ENCODE measurements around the gene RASA1.

The RASA1 gene

DNA sequence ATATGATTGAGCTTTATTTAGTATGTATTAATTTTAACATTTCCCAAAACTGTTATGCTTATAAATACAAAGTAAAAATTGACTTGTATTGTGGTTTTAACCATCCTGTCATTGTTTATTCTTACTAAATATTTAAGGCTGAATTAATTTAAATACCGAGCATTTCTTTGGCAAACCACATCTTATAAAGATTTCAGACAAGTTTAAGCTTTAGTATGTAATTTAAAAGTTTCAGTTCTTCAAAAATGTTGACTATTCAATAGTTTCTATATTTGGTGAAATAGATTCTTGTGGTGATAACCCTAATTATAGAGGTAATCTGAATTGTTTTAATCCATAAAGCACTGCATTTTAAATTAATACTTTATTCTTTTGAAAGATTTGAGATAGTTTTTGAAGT lies 79.6 kb downstream of the RASA1 start:
- no peak overlapping the region for H3K4me3 ChIP-seq (ENCODE audit: low read depth, low read length)
- DNase-seq (ENCODE audit: low read depth), result no peak

DNA sequence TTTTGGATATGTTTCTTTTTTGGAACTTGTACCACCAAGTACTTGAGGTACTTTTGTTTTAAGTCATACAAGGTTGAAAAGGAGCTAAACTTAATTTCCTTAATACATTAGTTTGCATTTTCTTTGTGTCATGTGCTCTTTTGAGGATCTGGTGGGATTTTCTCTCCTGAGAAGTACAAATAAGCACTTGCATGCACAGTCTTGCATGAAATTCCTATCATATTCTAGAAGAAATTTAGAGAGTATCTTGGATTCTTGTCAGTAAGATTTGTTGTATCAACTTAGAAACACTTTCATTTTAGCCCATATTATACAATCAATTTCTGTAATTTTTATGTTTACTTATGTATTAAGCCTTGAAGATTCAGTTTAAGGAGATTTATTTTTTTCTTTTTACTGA lies 80.2 kb downstream of the RASA1 start:
- H3K4me3 ChIP-seq (ENCODE audit: low read depth, low read length), result no peak overlapping the region
- DNase-seq (ENCODE audit: low read depth), result no peak

DNA sequence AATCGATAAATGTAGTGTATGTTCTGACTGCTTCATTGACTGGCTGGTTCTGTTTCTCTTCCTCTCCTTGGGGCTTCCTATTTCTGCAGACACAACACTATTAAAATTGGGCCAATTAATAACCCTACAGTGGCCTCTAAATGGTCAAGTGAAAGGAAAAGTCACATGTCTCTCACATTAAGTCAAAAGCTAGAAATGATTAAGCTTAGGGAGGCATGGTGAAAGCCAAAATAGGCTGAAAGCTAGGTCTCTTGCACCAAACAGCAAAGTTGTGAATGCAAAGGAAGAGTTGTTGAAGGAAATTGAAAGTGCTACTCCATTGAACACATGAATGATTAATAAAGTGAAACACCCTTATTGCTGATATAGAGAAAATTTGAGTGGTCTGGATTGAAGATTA lies 86.8 kb downstream of the RASA1 start:
- no peak for DNase-seq (ENCODE audit: low read depth)
- no peak overlapping the region for H3K4me3 ChIP-seq (ENCODE audit: low read depth, low read length)

DNA sequence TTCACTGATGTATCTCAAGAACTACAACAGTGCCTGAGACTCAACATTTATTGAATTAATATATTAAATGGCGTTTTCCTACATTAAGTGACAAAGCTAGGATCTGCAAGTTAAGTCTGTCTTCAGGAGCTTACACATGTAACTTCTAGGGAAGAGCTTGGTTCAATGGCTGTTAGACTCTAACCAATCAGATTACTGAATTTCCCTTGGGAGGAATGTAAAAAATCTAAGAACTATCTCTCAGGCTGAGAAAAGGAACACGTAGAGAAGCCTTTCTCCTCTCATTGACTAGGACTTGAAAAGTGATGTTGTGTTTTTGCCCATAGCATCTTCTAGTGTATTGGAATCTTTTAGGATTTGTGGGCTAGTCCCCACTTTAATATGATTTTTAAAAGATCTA lies 91.4 kb downstream of the RASA1 start:
- no peak for DNase-seq (ENCODE audit: low read depth)
- H3K4me3 ChIP-seq (ENCODE audit: low read depth, low read length), result no peak overlapping the region

DNA sequence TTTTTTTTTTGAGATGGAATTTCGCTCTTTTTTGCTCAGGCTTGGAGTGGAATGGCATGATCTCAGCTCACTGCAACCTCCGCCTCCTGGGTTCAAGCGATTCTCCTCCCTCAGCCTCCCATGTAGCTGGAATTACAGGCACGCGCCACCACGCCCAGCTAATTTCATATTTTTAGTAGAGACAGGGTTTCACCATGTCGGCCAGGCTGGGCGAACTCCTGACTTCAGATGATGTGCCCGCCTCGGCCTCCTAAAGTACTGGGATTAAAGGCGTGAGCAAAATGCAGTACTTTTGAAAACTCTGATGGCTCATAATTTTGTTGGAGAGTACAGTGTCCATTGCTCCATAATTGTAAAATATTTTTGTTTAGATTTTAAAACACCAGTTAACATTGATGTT lies 92.4 kb downstream of the RASA1 start:
- no peak overlapping the region for H3K4me3 ChIP-seq (ENCODE audit: low read depth, low read length)
- no peak for DNase-seq (ENCODE audit: low read depth)

DNA sequence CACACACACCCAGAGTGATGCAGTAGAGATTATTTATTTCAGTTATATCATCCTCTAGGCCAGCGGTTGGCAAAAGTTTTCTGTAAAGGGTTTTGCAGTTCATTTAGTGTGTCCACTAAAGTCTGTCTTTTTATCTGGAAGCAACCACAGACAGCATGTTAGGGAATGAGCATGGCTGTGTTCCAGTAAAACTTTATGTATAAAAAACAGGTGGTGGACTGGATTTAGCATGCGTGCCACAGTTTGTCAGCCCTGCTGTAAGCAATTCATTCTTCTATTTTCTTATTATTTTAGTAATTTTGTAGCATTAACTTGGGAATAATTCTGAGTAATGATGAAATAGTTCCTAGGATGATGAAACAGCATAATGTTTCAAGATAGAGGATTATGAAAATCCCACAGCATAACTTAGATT lies 93.4 kb downstream of the RASA1 start:
- DNase-seq (ENCODE audit: low read depth), result peak; percentile 55
- H3K4me3 ChIP-seq (ENCODE audit: low read depth, low read length), result no peak overlapping the region

DNA sequence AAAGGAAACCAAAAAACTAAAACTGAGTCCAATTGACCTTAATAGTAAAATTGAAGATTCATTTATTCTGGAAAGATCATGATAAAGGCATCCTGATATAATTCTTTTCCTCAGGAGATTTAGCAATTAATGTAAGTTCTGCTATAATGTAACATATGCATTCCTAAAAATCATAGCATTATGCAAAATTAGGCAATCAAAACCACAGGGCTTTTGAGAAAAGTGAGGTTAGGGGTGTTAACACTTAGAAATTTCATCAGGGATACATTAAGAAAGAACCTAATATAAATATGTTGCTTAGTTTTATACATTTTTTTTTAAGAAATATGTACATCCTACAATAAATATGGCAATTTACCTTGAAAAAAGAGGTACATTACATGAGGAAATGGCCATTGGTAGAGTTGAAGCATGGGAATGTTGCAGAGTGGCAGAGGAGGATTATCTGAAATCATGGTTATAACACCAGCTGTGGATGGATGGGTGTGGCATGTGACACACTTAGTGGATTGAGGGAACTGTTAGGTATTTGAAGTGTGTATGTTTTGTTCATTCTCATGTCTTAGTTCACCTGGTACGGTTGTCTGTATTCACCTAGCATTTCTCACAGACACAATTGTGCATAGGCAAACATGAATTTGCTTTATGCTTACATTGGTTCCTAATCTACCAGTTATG lies 94.0 kb downstream of the RASA1 start:
- no peak for DNase-seq (ENCODE audit: low read depth)
- H3K4me3 ChIP-seq (ENCODE audit: low read depth, low read length), result no peak overlapping the region

DNA sequence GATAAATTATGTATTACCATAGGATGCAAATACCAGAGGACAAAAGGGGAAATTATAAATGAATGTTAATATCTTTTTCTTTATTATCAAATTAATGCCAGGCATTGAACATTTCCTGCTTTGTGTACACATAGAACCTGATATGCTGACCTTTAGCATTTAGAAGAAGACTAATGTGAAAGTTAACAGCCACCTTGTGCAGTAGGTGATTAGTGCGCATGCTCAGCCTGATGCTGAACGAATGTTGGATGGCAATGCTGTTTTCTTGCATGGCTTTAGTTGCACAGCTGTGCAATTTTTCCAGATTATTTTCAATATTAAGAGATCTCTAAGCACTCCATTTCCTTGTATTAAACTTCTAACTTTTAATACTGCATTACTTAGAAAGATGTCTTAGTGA lies 99.6 kb downstream of the RASA1 start:
- no peak overlapping the region for H3K4me3 ChIP-seq (ENCODE audit: low read depth, low read length)
- DNase-seq (ENCODE audit: low read depth), result no peak

DNA sequence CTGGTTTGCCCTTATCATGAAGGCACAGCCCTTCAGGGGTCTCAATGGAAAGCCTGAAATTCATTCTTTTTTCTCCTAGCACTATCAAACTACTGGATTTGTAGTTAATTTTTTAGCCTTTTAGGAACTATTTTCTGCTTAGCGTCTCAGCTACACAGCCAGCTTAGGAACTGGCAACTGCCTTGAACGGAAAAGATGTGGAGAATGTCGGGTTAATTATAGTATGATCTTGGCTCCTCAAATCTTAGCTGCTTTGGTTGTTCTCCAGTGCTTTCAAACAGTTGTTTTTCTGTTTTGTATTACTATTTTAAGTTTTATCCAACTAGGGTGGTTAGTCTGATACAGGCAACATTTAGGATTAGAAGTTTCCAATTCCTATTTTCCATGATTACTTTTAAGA lies 100.9 kb downstream of the RASA1 start:
- H3K4me3 ChIP-seq (ENCODE audit: low read depth, low read length), result no peak overlapping the region
- no peak for DNase-seq (ENCODE audit: low read depth)

DNA sequence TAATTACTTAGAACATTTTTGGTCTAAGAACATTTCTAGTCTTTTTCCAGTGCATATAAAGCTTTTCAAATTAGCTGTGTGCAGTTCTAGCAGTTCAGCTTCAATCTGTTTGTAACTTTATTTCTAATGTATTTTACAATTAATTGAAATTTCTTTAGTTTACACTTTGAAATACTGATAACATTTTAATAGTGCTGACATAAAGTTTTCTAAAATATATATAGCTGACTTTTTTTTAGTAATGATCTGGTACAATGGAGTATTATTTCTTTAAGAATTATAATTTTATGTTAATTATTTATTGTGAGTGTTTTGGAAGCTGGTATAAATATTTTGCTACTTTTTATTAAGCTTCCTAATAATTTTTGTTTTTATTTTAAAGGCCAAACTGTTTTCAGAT lies 101.7 kb downstream of the RASA1 start:
- DNase-seq (ENCODE audit: low read depth), result no peak
- no peak overlapping the region for H3K4me3 ChIP-seq (ENCODE audit: low read depth, low read length)

DNA sequence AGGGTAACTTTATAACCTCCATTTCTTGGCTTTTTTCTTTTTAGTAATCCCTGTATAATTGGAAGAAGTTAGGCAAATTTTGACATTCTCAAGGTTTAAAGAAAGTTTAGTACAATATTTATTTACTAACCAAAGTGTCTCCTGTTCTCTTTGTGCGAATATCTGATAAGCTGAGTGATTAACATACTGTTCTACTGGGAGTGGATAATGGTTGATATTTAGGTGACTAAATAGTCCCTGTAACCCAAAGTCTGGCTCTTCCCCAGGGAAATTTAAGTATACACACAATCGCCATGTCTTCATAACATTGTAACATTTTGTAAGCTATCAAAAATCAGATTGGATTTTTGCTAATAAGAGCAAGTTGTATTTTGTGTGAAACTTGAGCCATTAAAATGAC lies 105.0 kb downstream of the RASA1 start:
- no peak for DNase-seq (ENCODE audit: low read depth)
- H3K4me3 ChIP-seq (ENCODE audit: low read depth, low read length), result no peak overlapping the region

DNA sequence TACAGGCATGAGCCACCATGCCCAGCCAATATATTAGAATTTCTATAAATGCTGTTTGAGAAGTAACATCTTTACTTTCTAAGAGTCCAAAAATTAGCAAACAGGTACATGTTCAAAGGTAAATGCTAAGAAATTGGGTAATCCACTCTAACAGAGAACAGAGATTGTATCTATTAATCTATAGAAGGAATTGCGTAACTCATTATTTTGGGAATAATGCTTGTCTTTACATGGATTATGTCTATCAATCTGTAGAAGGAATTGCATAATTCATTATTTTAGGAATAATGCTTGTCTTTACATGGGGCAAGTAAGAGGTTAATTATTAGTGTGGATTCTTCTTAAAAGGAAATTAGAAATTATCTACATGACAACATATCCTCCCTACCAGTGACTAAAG lies 114.5 kb downstream of the RASA1 start:
- H3K4me3 ChIP-seq (ENCODE audit: low read depth, low read length), result no peak overlapping the region
- no peak for DNase-seq (ENCODE audit: low read depth)

DNA sequence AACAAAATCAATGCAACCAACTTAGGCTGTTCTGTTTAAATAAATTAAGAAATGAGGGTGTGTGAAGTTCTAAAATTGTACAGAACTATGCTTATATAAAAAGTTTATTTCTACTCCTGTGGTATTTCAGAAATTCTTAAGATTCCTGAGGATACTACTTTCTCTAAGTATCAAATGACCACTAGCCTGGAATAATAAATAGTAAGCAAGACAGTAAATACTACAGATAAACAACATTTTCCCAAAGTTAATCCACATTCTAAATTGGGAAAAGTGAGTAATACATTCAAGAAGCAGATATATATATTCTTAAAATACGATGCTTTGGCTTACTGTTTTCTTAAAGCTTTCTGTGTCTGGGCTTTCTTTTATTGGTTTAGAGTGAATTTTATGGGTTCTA lies 115.5 kb downstream of the RASA1 start:
- no peak overlapping the region for H3K4me3 ChIP-seq (ENCODE audit: low read depth, low read length)
- no peak for DNase-seq (ENCODE audit: low read depth)

DNA sequence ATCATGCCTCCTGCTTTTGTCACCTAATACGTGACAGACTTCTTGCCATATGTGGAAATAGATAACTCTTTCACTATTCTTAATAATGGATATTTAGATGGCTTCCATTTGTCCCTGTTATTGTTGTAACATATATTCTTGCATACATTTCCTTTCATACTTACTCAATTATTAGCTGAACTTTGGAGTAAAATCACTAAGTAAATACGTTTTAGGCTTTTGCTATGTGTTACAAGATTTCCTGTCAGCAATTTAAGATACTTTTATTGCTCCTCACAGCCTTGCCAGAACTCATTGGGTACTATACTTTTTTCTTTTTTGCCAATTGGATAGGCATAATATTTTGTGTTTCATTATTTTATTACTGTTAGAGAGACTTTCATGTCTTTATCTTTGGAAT lies 118.1 kb downstream of the RASA1 start:
- no peak overlapping the region for H3K4me3 ChIP-seq (ENCODE audit: low read depth, low read length)
- DNase-seq (ENCODE audit: low read depth), result no peak

DNA sequence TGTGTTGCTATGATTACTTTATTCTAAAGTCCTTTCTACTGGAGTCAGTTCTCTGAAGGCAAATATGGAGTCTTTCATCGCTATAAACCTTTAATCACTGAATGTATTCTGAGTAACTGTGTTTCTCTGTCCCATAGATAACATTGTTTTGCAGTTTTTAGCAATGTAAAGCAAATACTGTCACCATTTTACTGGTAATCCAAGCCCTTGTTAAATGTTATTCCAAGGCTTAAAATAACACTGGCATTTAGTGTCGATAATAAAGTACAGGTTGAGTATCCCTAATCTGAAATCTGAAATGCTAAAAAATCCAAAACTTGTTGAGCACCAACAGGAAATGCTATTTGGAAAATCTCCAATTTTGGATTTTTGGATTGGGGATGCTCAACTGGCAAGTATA lies 120.4 kb downstream of the RASA1 start:
- no peak for DNase-seq (ENCODE audit: low read depth)
- H3K4me3 ChIP-seq (ENCODE audit: low read depth, low read length), result no peak overlapping the region

DNA sequence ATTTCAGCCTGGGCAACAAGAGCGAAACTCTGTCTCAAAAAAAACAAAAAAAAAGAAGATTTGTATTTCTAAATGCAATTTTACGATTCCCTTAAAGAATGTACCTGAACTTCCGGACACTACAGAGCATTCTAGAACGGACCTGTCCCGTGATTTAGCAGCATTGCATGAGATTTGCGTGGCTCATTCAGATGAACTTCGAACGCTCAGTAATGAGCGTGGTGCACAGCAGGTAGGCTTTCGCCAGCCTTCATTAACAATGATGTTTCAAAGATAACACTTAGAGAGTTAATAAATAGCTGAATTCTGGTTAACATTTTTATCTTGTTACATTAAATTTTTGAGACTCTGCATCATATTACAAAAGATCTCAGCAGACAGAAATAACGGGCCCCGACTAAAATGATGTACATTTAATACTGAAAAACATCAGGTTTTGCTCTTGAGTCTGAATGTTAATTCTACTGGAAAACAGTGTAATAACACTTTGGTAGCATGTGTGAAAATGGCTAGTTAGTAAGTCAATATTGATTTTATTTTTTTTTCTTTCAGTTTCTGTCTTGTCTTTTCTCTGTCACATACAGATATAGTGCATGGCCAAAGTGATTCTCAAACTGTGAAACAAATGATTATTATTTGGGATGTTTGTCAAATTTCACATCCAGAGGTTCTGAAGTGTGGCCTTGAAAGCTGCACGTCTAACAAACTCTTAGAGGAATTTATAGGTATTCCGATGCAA lies 121.8 kb downstream of the RASA1 start:
- no peak for DNase-seq (ENCODE audit: low read depth)

DNA sequence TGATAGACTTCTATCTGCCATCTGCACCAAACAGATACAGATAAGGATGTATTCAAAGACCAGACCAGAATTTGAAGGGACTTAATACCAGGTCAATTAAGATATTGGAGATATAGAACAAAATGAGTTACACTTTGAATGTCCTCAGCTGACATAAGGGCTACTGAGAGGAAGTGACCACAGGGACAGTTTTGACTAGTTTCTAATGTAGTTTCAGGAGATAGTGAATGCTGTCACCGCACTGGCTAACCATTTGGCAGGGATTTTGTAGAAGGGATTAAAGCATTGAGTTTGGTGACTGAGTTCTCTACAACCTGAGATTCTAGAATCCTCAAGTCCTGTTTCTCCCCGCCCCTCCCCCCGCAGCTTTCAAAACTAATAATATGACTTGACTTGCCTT lies 122.4 kb downstream of the RASA1 start:
- no peak overlapping the region for H3K4me3 ChIP-seq (ENCODE audit: low read depth, low read length)
- DNase-seq (ENCODE audit: low read depth), result no peak

More for the DNA sequence above, 121.8 kb downstream of the RASA1 start:
- no peak overlapping the region for H3K4me3 ChIP-seq (ENCODE audit: low read depth, low read length)

DNA sequence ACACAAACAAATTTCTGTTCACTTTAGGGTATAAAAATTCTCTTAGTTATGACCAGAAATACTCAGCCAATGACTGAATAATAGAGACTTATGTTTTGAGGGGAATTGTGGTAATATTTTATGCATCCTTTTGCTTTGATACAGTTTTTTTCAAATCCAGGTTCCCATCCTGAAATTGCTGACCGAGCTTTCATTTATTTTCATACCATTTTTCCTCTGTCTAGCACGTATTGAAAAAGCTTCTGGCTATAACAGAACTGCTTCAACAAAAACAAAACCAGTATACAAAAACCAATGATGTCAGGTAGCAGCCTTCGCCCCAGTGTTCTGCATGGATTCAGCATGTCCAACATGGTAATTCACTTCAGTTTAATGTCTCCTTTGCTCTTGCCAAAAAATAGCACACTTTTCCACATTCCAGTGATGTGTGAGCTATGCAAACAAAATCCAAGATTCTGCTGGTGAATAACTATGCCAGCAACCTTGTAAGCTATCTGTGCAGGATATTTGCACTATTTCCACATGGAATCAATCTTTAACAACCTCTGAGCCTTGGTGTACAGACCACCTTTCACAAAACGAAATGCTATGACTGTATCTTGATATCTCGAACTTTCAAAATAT lies 123.0 kb downstream of the RASA1 start:
- no peak overlapping the region for H3K4me3 ChIP-seq (ENCODE audit: low read depth, low read length)
- DNase-seq (ENCODE audit: low read depth), result no peak

DNA sequence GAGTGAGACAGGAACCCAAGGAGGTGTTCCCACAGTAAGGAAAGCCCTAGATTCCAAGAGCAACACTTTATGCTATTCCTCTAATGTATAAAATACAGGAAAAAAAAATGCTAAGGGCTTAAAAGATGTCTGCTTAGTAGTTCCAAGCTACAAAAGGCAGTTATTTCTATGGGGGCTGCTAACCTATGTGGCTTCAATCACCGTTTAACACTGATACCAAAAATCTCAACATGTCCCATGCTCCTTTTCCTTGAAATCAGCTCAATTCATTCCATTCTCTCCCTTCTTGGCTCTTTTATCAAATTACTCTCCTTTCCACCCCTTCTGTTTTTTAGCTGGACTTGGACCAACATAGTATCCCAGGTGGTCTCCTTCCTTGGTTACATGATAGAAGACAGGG lies 124.5 kb downstream of the RASA1 start:
- DNase-seq (ENCODE audit: low read depth), result no peak
- no peak overlapping the region for H3K4me3 ChIP-seq (ENCODE audit: low read depth, low read length)

DNA sequence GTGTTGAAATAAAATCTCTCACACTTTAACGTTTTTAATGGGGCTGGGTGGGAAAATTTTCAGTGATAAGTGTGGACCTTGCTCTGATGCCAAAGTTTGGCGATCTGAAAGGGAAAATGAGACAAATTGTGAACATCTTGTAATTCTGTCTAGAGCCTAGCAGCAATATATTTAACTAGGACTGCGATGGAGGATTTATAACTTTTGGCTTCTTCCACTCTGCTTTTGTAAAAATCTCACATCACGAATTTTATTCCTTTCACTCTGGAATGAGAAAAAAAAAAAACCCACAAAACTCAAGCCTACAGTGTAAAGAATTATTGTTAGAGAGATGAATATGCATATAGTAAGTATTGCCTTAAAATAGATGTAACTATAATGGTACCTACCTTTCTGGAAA lies 125.1 kb downstream of the RASA1 start:
- H3K4me3 ChIP-seq (ENCODE audit: low read depth, low read length), result no peak overlapping the region
- no peak for DNase-seq (ENCODE audit: low read depth)

DNA sequence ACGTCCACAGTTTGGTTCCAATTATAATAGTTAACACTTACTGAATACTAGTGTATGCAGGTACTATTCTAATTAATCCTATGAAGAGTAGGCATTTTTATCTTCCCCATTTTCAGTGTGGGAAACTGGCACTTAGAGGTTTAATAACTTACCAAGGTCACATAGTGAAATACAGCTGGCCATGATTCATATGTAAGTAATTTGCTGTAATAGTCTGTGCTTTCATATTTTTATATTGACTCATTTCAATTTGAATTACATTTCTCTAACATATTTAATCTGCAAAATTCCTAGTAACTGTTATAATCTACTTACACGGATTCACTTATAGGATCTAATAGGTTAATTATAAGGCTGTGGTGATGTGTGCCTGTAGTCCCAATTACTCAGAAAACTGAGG lies 125.6 kb downstream of the RASA1 start:
- H3K4me3 ChIP-seq (ENCODE audit: low read depth, low read length), result no peak overlapping the region
- DNase-seq (ENCODE audit: low read depth), result peak; percentile 43

Measured in skeletal muscle cell (primary cell).